Measurements from ENCODE around the gene FBXO27. TPM values are rescaled to one million over a fixed set of nuclear protein-coding genes. Genes with fewer than 3 reads are reported as not detected.

FBXO27 gene
- total RNA-seq, 1 experiment from 2014 or later, result 18.9 TPM

DNA sequence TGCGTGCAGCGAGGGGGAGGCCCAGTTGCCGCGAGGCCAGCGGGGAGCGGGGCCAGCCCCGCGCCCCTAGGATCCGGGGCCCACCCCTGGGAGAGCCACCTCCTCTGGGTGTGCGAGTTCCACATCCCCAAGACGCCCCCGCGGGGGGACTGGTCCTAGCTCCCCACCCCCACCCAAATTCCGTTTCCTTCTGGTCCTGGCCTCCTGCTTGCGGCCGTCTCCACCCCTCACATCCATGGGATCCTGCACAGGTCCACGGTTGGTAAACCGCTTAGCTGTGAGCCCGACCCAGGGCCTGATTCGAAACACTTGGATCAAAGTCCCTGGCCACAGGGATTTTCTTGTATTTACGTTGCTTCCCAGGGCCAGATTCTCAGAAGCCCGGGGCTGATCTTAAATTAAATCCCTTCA lies 56.5 kb downstream of the FBXO27 start:
- POLR2A ChIA-PET, result interaction anchor here (0.7 to 1.8 kb wide), 3 partner anchors 13 to 338 kb away, joined by 4 to 11 read pairs (median 6); partner anchors contain the start of gene FBXO27
- H3K4me1 Mint-ChIP-seq, result peaks cover 15% of the 10 kb centered on the region
- H3K9me3 Mint-ChIP-seq, result peaks cover 12% of the 10 kb centered on the region
- peak overlapping the region; percentile 97 for H3K4me3 Mint-ChIP-seq
- H3K36me3 Mint-ChIP-seq, result peaks cover 13% of the 10 kb centered on the region
- DNase-seq (ENCODE audit: low spot score) (peak; percentile 29), ATAC-seq (peak; percentile 37)
- TF ChIP-seq, protein P1, sequence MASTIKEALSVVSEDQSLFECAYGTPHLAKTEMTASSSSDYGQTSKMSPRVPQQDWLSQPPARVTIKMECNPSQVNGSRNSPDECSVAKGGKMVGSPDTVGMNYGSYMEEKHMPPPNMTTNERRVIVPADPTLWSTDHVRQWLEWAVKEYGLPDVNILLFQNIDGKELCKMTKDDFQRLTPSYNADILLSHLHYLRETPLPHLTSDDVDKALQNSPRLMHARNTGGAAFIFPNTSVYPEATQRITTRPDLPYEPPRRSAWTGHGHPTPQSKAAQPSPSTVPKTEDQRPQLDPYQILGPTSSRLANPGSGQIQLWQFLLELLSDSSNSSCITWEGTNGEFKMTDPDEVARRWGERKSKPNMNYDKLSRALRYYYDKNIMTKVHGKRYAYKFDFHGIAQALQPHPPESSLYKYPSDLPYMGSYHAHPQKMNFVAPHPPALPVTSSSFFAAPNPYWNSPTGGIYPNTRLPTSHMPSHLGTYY (CRISPR knock-in tag; IDR thresholded peaks at IDR 0.05), result no peak
- TF ChIP-seq, protein P2, sequence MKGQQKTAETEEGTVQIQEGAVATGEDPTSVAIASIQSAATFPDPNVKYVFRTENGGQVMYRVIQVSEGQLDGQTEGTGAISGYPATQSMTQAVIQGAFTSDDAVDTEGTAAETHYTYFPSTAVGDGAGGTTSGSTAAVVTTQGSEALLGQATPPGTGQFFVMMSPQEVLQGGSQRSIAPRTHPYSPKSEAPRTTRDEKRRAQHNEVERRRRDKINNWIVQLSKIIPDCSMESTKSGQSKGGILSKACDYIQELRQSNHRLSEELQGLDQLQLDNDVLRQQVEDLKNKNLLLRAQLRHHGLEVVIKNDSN (CRISPR knock-in tag; IDR thresholded peaks at IDR 0.05), result no peak
- TF ChIP-seq, protein P3, sequence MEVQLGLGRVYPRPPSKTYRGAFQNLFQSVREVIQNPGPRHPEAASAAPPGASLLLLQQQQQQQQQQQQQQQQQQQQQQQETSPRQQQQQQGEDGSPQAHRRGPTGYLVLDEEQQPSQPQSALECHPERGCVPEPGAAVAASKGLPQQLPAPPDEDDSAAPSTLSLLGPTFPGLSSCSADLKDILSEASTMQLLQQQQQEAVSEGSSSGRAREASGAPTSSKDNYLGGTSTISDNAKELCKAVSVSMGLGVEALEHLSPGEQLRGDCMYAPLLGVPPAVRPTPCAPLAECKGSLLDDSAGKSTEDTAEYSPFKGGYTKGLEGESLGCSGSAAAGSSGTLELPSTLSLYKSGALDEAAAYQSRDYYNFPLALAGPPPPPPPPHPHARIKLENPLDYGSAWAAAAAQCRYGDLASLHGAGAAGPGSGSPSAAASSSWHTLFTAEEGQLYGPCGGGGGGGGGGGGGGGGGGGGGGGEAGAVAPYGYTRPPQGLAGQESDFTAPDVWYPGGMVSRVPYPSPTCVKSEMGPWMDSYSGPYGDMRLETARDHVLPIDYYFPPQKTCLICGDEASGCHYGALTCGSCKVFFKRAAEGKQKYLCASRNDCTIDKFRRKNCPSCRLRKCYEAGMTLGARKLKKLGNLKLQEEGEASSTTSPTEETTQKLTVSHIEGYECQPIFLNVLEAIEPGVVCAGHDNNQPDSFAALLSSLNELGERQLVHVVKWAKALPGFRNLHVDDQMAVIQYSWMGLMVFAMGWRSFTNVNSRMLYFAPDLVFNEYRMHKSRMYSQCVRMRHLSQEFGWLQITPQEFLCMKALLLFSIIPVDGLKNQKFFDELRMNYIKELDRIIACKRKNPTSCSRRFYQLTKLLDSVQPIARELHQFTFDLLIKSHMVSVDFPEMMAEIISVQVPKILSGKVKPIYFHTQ (CRISPR knock-in tag; IDR thresholded peaks at IDR 0.05), result no peak
- TF ChIP-seq GRHL2 (CRISPR knock-in tag; IDR thresholded peaks at IDR 0.05; ENCODE audit: insufficient replicate concordance, severe bottlenecking) (no peak), NR2C2 (CRISPR knock-in tag; IDR thresholded peaks at IDR 0.05) (no peak), PRRX2 (CRISPR knock-in tag; IDR thresholded peaks at IDR 0.05) (no peak), TCF7 (CRISPR knock-in tag; IDR thresholded peaks at IDR 0.05; ENCODE audit: low read depth) (no peak), SOX15 (CRISPR knock-in tag; IDR thresholded peaks at IDR 0.05) (no peak), CBFB (CRISPR knock-in tag; IDR thresholded peaks at IDR 0.05; ENCODE audit: low read depth) (no peak), TEAD4 (CRISPR knock-in tag; IDR thresholded peaks at IDR 0.05) (no peak), SP1 (CRISPR knock-in tag; conservative IDR thresholded peaks at IDR 0.05) (no peak), RORB (CRISPR knock-in tag; IDR thresholded peaks at IDR 0.05) (no peak), OVOL2 (CRISPR knock-in tag; IDR thresholded peaks at IDR 0.05; ENCODE audit: borderline replicate concordance) (no peak), ZNF121 (CRISPR knock-in tag; IDR thresholded peaks at IDR 0.05) (no peak)
- TF ChIP-seq, protein P4, sequence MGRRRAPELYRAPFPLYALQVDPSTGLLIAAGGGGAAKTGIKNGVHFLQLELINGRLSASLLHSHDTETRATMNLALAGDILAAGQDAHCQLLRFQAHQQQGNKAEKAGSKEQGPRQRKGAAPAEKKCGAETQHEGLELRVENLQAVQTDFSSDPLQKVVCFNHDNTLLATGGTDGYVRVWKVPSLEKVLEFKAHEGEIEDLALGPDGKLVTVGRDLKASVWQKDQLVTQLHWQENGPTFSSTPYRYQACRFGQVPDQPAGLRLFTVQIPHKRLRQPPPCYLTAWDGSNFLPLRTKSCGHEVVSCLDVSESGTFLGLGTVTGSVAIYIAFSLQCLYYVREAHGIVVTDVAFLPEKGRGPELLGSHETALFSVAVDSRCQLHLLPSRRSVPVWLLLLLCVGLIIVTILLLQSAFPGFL (CRISPR knock-in tag; IDR thresholded peaks at IDR 0.05; ENCODE audit: borderline replicate concordance), result no peak
- TF ChIP-seq, protein P5, sequence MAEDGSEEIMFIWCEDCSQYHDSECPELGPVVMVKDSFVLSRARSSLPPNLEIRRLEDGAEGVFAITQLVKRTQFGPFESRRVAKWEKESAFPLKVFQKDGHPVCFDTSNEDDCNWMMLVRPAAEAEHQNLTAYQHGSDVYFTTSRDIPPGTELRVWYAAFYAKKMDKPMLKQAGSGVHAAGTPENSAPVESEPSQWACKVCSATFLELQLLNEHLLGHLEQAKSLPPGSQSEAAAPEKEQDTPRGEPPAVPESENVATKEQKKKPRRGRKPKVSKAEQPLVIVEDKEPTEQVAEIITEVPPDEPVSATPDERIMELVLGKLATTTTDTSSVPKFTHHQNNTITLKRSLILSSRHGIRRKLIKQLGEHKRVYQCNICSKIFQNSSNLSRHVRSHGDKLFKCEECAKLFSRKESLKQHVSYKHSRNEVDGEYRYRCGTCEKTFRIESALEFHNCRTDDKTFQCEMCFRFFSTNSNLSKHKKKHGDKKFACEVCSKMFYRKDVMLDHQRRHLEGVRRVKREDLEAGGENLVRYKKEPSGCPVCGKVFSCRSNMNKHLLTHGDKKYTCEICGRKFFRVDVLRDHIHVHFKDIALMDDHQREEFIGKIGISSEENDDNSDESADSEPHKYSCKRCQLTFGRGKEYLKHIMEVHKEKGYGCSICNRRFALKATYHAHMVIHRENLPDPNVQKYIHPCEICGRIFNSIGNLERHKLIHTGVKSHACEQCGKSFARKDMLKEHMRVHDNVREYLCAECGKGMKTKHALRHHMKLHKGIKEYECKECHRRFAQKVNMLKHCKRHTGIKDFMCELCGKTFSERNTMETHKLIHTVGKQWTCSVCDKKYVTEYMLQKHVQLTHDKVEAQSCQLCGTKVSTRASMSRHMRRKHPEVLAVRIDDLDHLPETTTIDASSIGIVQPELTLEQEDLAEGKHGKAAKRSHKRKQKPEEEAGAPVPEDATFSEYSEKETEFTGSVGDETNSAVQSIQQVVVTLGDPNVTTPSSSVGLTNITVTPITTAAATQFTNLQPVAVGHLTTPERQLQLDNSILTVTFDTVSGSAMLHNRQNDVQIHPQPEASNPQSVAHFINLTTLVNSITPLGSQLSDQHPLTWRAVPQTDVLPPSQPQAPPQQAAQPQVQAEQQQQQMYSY (CRISPR knock-in tag; IDR thresholded peaks at IDR 0.05), result no peak
- TF ChIP-seq, protein P6, sequence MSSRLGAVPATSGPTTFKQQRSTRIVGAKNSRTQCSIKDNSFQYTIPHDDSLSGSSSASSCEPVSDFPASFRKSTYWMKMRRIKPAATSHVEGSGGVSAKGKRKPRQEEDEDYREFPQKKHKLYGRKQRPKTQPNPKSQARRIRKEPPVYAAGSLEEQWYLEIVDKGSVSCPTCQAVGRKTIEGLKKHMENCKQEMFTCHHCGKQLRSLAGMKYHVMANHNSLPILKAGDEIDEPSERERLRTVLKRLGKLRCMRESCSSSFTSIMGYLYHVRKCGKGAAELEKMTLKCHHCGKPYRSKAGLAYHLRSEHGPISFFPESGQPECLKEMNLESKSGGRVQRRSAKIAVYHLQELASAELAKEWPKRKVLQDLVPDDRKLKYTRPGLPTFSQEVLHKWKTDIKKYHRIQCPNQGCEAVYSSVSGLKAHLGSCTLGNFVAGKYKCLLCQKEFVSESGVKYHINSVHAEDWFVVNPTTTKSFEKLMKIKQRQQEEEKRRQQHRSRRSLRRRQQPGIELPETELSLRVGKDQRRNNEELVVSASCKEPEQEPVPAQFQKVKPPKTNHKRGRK (CRISPR knock-in tag; IDR thresholded peaks at IDR 0.05; ENCODE audit: borderline replicate concordance), result no peak
- CTCF ChIA-PET, result interaction anchor here (0.7 to 4.5 kb wide), 36 partner anchors 8 to 366 kb away, joined by 3 to 55 read pairs (median 4); partner anchors contain the start of genes ACP7, FBXO27, MRPS12 and NFKBIB
- peak overlapping the region; percentile 98 for H3K27ac Mint-ChIP-seq
- peaks cover 5% of the 10 kb centered on the region for H3K27me3 Mint-ChIP-seq (ENCODE audit: low read depth)
